GM15510 (cell line): ENCODE measurements around the gene EPHA4.

Experiments
- POLR2A ChIP-seq: IDR thresholded peaks from 3 replicates; pipeline ENCODE4 v1.6.1; 2011; ENCODE audit warnings: borderline replicate concordance; ENCODE audit not compliant: insufficient read length; ENCODE audit errors: extremely low read depth

Gene EPHA4

GRCh38 chr2:221563270-221563985 is 8.7 kb downstream of the EPHA4 start:
- no peak for TF ChIP-seq POLR2A

GRCh38 chr2:221562226-221562625 is 9.9 kb downstream of the EPHA4 start:
- TF ChIP-seq POLR2A = no peak

GRCh38 chr2:221561770-221562169 is 10.3 kb downstream of the EPHA4 start:
- no peak for TF ChIP-seq POLR2A

- TF ChIP-seq POLR2A = no peak
These were observed 12.1 kb downstream of the EPHA4 start for GRCh38 chr2:221559991-221560390.

GRCh38 chr2:221558107-221558506 is 14.0 kb downstream of the EPHA4 start:
- no peak for TF ChIP-seq POLR2A

- TF ChIP-seq POLR2A = no peak
These were observed 16.6 kb downstream of the EPHA4 start for GRCh38 chr2:221555494-221555846.

GRCh38 chr2:221554769-221555493 is 17.2 kb downstream of the EPHA4 start:
- TF ChIP-seq POLR2A = no peak

GRCh38 chr2:221553333-221553732 is 18.8 kb downstream of the EPHA4 start:
- no peak for TF ChIP-seq POLR2A

GRCh38 chr2:221552291-221552690 is 19.8 kb downstream of the EPHA4 start:
- TF ChIP-seq POLR2A = no peak

- TF ChIP-seq POLR2A = no peak
These were observed 20.2 kb downstream of the EPHA4 start for GRCh38 chr2:221551864-221552263.

- no peak for TF ChIP-seq POLR2A
These were observed 23.0 kb downstream of the EPHA4 start for GRCh38 chr2:221549143-221549542.

- no peak for TF ChIP-seq POLR2A
These were observed 25.4 kb downstream of the EPHA4 start for GRCh38 chr2:221546505-221547225.

GRCh38 chr2:221541131-221541735 is 30.9 kb downstream of the EPHA4 start:
- TF ChIP-seq POLR2A = no peak

GRCh38 chr2:221539246-221539645 is 32.9 kb downstream of the EPHA4 start:
- no peak for TF ChIP-seq POLR2A

- TF ChIP-seq POLR2A = no peak
These were observed 36.3 kb downstream of the EPHA4 start for GRCh38 chr2:221535824-221536223.
